ENCODE measurements around the gene PTPRN2. TPM values are rescaled to one million over a fixed set of nuclear protein-coding genes. Genes with fewer than 3 reads are reported as not detected.

PTPRN2 gene
- total RNA-seq, 1 donor, result 0.27 TPM

DNA sequence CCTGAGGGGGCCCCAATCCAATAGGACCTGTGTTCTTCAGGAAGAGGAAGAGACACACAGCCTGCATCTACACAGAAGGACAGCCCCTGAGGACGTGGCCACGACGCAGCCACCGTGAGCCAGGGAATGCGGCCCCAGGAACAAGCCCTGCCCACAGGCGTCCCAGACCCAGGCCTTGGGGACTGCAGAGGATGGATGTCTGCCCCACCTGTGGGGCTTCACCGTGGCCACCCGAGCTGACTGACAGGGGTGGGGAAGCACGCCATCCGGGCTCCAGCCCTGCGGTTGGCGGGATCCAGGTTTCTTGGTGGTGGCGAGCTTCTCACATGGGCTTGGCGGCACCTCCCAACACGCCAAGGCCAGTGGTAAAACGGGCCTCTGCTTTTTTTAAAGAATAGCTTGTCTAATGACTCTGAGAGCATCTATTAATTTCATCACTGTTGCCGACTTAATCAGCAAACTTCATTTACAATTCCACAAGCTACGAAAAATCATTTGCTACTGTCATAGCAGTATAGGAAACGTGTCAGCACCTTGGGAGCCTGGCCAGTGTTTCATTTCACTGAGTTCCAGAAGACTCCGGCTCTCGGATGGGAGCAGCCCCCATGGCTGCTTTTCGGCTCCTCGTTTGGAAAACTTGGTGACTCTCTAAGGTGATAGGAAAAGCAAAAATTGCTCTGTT lies 584.0 kb downstream of the PTPRN2 start:
- no peak for DNase-seq (ENCODE audit: low read depth in 2 of 3, low spot score in 2 of 3)

DNA sequence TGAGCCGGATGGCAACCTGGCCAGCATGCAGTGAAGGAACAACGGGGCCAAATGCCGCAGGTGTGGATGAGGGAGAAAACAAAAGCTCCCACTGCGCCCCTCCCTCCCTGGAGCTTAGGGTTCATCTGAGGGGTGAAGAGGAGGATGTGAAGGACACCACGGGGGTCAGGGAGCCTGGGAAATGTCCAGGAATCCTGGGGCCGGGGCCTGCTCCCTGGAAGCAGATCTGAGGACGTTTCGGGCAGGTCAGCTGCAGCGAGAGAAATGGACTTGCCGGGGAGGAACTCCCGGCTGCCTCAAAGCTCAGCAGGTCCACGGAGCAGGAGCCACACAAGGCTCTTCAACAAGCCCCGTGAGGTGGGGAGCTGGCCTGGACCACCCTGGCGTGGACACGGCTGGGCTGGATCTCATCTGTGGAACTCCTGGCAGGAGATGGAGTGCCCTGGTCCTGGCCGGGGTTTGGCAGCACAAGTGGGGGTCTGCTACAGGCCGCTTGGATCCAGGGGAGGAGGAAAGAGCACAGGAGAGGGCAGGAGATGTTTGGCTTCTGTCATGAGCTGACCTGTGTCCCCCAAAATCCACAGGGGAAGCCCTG lies 585.0 kb downstream of the PTPRN2 start:
- DNase-seq (ENCODE audit: low read depth in 2 of 3, low spot score in 2 of 3), result no peak

DNA sequence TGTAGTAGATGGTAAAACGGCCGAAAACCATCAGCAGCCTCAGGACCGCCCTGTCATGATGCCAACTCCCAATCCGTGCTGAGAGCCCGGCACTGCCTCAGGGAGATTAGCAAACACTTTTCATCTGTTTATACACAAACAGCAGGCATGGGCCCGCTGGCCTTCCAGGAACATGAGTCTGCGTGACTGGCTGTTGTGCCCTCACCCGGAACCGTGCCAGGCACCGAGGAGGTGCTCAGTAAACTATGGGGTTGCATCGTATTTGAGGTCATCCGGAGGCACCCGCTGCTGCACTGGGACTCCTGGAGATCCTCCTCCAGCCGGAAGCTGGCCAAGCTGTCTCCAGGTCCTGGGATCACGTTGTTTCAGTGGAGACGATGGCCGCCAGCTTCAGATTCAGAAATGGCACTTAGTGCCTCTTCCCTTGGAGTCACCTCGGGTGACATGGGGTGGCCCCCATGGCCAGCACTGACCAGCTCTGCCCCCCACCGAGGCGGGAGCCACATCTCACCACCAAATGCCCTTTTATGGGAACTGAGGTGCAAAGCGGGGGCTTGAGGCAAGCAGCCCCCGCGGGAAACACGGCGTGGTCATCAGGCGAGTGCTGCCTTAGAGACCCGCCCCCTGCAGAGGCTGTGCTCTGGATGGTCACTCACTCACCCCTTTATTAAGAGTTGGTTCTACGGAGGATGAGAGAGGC lies 585.9 kb downstream of the PTPRN2 start:
- no peak for DNase-seq (ENCODE audit: low read depth in 2 of 3, low spot score in 2 of 3)

DNA sequence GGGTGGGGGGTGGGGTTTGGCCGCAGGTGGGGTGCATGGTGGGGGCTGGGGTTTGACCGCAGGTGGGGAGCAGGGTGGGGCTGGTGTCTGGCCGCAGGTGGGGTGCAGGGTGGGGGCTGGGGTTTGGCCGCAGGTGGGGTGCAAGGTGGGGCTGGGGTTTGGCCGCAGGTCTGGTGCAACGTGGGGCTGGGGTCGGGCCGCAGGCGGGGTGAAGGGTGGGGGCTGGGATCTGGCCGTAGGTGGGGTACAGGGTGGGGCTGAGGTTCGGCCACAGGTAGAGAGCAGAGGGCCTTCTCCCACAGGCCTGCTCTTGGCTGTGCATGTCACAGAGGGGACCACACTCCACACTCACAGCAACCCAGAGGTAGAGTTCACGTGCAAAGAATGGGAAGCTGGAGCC lies 586.6 kb downstream of the PTPRN2 start:
- DNase-seq (ENCODE audit: low read depth in 2 of 3, low spot score in 2 of 3), result no peak

DNA sequence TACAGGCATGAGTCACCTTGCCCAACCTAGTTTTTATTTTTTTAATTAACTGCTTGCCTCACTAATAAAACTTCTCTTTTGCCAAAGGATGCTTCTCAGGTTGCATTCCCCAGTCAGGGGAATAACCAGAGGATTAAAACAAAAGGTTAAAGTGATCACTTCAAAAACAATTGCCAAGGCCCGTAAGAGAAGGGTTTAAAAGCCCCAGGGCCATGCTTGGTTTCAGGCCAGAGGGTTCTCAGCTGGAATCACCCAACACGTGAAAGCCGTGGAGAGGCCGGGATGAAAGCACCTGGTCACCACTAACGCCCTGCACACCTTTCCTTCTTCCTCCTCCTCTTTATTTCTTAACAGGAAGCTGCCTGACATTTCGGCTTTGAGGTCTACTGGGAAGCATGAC lies 587.5 kb downstream of the PTPRN2 start:
- DNase-seq (ENCODE audit: low read depth in 2 of 3, low spot score in 2 of 3), result no peak

DNA sequence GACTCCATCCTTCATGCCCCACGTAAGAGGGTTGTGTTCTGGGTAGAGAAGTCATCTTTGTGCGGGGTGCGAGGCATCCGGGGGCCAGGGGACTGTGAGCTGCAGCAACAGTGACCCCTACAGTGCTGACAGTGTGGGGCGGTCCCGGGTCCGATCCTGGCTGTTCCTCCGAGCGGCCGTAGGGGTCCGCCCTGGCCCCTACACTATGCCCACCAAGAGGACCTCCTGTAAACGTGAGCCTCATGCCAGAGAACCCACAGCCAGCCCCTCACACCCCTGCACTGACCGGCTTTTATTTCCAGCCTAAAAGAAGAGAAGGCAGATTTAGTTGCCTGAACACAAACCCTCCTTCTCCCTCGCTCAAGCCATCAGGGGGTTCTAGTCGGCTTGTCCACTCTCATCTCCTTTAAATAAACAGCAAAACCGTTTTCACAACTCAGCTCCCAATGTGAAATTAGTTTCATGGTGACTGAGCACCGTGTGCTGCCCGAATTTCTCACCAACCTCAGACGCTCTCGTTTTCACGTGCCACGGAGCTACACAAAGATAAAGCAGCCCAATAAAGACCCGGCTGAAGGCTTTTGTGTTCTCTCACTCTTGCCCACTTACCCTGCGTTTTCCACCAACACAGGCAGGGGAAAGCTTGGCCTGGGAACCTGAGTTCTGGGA lies 588.6 kb downstream of the PTPRN2 start:
- DNase-seq (ENCODE audit: low read depth in 2 of 3, low spot score in 2 of 3), result no peak

DNA sequence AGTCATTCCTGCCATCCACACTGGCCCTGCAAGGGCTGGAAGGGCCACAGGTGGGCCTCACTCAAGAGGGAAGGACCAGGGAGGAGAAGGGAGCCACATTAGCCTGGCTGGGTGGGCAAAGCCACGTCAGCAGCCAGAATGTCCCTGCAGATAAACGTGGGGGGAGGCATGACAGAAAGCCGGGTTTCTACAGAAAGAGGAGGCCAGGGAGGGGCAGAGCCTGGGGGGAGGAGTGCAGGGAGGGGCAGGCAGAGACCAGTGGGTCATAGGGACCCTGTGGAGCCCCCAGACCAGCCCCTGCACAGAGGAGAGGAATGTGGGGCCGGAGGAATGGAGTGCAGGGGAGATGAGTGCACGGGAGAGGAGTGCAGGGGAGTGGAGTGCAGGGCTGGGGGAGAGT lies 590.2 kb downstream of the PTPRN2 start:
- no peak for DNase-seq (ENCODE audit: low read depth in 2 of 3, low spot score in 2 of 3)

DNA sequence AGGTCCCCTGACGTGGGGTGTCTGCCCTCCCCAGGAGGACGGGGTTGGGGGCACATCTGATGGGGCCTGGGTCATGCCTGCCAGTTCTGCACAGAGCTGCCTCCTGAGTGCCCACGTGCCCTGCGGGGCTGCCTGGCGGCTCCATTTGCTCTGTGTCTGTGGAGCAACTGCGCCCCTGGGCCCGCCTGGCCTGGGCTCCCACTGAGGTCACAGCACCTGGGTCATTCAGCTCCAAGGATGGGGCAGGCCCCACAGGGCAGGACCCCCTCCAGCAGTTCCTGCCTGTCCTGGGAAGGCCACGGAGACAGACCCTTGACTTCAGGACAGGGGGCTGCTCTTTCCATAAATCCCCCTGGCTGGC lies 590.6 kb downstream of the PTPRN2 start:
- no peak for DNase-seq (ENCODE audit: low read depth in 2 of 3, low spot score in 2 of 3)

DNA sequence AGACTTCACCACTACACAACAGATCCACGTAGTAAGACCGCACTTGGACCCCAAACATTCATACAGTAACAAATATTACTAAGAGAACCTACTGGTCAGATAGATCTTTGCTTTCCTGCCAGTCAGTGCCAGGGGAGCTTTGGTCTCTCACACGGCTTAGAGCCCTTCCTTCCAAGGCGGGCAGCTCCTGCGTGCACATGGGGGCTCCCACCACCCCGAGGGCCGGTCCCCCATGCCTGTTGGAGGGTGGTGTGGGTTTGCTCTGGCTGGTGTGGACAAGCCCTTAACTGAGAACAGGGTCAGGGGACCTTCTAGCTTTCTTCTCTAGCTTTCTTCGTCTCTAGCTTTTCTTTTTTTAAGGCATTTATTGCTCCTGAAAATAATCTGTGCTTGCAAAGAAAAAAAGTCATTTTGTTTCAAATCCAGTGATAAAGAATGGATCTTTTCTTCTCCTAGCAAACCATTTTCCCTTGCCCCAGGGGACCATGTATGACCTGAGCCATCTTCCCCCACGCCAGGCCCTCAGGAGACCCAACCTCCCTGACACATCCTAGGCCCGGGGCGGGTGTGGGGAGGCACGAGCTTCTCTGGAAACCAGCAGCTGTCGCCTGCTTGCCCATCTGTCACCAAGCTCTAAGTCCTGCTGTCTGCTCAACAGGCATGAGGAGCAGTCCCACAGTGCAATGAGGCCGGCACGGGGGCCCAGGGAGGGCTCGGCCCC lies 591.1 kb downstream of the PTPRN2 start:
- no peak for DNase-seq (ENCODE audit: low read depth in 2 of 3, low spot score in 2 of 3)

DNA sequence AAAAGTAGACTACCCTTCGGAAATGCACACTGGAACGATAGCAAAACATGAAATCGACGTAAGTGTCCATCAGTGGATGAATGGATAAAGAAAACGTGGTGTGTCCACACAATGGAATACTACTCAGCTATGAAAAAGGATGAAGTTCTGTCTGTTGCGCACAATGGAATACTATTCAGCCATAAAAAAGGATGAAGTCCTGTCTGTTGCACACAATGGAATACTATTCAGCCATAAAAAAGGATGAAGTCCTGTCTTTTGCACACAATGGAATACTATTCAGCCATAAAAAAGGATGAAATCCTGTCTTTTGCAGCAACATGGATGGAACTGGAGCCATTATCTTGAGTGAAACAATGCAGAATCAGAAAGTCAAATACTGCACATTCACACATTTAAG lies 591.8 kb downstream of the PTPRN2 start:
- no peak for DNase-seq (ENCODE audit: low read depth in 2 of 3, low spot score in 2 of 3)

DNA sequence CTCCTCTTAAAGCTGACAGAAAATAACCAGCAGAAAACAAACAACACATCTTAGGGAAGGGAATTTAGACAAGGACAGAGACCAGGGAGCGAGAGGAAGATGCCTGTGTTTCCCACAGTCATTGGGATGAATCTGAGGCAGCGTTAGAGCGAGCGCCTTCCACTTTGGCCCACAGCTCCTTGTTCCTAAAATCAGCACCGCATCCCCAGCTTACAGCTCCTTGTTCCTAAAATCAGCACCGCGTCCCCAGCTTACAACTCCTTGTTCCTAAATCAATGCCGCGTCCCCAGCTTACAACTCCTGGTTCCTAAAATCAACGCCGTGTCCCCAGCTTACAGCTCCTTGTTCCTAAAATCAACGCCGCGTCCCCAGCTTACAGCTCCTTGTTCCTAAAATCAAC lies 593.3 kb downstream of the PTPRN2 start:
- no peak for DNase-seq (ENCODE audit: low read depth in 2 of 3, low spot score in 2 of 3)

DNA sequence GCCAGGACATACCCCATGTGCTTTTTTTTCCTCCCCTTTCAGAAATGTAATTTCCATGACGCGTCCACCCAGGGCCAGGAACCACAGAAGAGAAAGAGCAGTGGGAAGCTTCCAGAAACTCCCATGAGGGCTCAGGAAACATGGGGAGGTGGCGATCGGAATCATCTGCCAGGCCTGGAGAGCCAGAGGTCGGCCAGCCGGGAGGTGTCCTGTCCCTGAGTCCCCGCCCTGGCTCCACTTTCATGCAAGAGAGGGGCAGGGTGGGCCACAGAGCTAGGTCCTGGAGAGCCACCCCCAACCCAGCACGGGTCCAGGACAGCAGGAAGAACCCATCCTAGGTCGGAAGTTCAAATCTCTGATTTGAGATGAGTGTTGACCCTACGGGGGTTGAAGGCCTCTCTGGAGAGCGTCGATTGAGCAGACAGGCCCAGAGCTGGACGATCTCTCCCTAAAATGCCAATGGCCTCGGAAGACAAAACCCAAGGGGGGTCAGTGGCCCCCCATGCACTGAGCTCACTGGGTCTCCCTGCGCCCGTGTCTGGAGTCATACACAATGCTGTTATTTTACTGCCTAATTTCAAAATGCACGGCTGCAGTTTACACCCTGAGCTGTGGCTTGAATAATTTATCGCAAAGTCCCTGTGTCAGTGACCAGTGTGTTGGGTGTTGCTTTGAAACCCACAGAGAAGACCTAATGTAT lies 594.1 kb downstream of the PTPRN2 start:
- no peak for DNase-seq (ENCODE audit: low read depth in 2 of 3, low spot score in 2 of 3)

DNA sequence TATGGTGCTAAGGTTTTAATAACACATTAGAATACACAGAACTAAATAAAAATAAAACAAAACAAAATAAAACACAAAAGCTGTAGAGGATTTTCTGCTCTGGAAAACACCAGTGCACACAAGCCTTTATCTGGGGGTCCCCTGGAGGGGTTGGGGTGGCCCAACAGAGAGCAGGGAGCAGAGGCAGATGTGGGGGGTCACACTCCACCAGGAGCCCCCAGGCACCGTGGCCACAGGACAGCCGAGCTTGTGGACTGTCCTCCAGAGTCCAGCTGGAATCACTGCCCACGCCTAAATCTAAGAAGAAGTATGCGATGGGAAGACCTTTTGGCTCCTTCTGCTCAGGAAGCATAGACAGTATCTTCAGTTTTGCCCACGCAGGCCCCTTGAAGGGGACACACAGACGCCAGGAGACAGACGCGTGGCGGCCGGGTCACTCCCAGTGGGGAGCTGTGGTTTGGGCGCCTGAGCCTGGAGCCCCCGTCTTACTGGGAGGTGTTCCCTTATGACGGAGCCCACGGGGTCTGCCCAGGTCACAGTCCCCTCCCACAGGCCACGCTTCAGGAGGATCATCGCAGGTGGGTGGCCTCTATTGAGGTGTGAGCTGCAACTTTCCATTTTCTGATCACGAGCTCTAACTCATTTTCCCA lies 595.0 kb downstream of the PTPRN2 start:
- DNase-seq (ENCODE audit: low read depth in 2 of 3, low spot score in 2 of 3), result no peak

DNA sequence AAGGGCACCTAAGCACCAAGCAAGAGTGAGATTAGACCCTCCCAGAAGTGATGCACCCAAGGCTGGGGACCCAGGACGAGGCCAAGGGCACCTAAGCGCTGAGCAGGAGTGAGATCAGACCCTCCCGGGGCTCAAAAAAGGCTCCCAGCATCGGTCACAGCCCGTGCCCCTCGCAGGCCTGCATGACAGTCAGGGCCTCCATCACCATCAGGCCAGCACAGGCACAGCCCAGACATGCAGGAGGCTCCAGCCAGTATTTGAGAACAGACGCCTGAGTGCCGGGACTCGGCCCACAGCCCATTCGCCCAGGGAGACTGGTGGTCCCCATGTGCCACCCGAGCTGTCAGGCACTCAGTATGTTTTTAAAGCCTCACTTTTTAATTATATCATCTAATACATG lies 595.9 kb downstream of the PTPRN2 start:
- no peak for DNase-seq (ENCODE audit: low read depth in 2 of 3, low spot score in 2 of 3)

DNA sequence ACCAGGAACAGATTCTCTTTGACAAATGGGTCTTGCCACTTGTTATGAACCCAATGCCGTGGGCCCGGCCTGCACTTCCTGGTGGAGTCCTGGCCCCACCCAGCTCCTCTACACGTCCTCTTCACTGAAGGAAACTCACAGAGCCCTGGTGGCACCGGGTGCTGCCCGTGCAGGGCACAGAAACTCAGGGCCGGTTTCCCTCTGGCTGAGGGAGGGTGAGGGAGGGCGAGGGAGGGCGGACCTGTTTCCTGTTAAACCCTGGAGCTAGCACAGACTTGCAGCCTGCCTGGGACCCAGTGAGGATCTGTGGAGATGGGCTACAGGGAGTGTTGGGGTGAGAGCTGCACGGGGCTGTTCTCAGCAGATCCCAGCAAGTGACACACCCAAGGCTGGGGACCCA lies 596.3 kb downstream of the PTPRN2 start:
- no peak for DNase-seq (ENCODE audit: low read depth in 2 of 3, low spot score in 2 of 3)

DNA sequence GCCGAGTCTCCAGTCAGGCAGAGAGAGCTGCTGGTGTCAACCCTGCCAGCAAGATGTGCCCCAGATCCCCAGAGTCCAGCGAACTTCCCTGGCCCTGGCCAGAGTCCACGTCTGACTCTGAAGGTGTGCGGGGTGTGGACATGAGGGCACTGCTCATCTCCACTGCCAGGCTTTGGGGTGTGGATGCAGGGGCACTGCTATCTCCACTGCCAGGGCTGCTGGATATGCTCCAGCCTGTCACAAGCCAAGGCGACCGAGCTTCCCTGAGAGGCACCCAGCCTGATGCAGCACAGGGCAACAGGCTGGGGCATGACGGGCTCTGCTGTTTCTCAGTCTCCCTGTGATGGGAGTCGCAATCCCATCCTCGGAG lies 596.8 kb downstream of the PTPRN2 start:
- no peak for DNase-seq (ENCODE audit: low read depth in 2 of 3, low spot score in 2 of 3)

DNA sequence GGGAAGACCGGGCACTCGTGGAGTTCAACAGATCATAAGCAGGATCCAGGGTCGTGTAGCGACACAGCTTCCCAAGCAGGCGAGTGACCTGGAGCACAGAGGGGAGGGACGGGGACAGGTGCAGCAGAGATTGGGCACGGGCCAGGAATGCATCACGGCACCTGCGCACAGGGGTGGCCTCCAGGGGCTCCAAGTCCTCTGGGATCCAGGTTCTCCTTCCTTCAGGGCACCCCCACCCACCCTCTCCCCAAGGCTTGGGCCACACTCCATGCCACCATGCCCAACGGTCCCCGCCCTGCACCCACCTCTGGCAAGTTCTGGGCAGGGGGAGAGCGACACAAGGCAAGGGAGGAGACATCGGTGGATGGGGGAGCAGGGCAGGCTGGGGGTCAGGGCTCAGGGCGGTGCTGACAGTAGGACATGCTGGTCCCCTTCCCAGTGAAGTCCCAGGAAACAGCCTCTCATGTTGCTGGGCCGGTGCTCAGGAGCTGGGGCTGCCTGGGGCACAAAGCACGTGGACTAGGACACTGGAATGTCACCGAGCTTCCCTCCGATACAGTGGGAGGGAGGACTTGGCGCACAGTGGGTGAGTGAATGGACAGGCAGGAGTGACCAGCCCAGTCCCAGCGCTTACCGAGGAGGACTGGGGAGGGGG lies 597.3 kb downstream of the PTPRN2 start:
- DNase-seq (ENCODE audit: low read depth in 2 of 3, low spot score in 2 of 3), result no peak

DNA sequence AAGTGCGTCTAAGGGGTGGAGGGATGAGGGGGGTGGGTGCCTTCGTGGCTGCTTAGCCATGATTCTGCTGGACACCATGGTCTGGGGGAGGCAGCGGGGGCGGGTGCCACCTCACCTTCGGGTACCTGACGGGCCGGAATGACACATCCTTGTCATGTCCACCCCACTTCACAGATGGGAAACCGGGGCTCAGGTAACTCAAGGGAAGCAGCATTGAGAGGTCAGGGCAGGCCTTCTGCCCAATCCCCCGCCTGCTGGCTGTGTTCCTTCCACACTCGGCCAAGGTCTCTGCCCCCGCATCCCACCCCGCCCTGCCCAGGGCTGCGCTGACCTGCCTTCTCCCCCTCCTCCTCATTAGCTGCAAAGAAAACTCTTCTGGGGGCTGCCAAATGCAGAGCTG lies 598.0 kb downstream of the PTPRN2 start:
- DNase-seq (ENCODE audit: low read depth in 2 of 3, low spot score in 2 of 3), result no peak

DNA sequence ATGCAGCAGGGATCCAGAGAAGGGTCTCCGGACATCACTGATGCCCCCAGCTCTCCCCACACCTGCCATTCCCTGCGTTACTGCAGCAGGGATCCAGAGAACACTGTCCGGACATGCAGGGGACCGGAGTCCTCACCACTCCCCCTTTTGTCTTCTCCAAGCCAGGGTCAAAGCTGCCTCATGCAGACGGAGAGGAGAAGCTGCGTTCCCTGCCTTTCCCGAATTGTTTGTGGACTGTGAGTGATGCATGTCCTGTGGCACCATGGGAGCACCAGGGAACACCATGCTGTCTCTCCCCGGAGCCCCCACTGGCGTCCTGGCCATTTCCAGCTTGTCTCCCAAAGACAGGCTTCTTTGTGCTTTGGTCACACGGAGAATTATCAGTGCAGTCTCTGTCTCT lies 599.7 kb downstream of the PTPRN2 start:
- no peak for DNase-seq (ENCODE audit: low read depth in 2 of 3, low spot score in 2 of 3)

DNA sequence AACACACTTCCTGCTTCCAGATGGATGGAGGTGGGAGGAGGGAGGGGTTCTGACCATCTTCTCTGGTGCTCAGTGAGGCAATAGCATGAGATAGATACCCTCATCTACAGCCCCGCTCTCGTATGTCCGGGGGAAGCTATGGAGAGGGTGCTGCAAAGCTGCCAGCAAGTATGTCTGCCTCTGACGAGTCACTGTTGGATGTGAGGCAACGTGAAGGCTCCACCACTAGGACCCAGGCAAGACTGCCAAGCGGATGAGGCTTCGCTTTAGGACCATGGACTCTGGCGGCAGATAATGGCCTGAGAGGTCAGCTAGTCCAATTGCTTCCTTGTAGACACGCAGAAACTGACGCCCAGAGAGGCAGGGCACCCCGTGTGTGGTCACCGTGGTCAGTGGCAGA lies 601.6 kb downstream of the PTPRN2 start:
- DNase-seq (ENCODE audit: low read depth in 2 of 3, low spot score in 2 of 3), result no peak
